Choroid plexus epithelial cell (primary cell): ENCODE results near the gene NLGN1.
A peak's percentile ranks its signal among the peaks of the same experiment; 100 is the strongest.

Experiments used
- DNase-seq: peaks from one replicate; pipeline ENCODE4 v3.0.0-alpha.2; 2010; ENCODE audit warnings: low read depth
- H3K4me3 ChIP-seq: 2 replicates; pipeline ENCODE4 v1.5.1; 2011; ENCODE audit warnings: low read depth, mild to moderate bottlenecking, control low read depth, low read length, moderate library complexity
- CTCF ChIP-seq: conservative IDR thresholded peaks from 2 replicates; pipeline ENCODE4 v1.5.1; 2011; ENCODE audit warnings: low read depth, mild to moderate bottlenecking, control low read depth, inconsistent platforms, low read length, moderate library complexity

The NLGN1 gene

DNA sequence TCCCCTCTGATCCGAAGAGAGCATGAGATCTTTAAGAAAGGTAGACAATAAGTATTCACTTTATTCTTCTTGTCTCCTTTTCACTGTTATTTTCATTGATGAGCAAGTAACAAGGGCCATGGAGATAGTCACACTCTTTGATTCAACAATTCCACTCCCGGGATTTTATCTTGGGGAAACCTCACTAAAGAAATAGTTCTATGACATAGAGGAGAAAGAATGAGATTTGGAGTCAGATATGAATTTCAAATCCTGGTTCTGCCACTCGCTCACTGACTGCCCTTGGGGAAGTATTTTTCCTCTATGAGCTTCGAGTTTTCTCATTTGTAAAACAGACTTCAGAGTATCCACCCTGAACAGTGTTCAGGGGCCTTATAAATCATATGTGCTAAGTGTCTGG lies 514.6 kb downstream of the NLGN1 start:
- no peak for DNase-seq
- H3K4me3 ChIP-seq: no peak overlapping the region
- no peak for TF ChIP-seq CTCF

- peak; percentile 63 for DNase-seq
- TF ChIP-seq CTCF: no peak
- H3K4me3 ChIP-seq: no peak overlapping the region
Observed at GRCh38 chr3:173913397-173913796, 515.9 kb downstream of the NLGN1 start.

DNA sequence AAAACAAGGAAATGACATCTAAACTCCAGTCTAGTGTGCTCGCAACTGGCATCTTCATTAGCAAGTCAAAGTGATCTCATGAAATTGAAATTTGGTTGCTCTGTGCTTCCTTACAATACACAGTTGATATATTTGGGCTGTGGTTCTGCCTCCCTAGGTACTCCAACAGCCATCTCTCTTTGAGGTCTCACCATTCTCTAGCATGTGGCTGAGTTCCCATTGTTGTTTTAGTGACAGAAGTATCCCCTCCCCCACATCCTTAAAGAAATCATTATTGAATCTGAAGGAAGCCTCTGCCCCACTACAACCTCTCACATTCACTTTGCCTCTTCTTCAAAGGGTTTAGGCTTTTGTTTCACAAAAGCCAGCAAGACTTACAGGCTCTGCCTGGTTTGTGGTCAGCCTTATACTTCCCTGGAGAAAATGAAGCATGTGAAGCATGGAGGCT lies 516.5 kb downstream of the NLGN1 start:
- no peak overlapping the region for H3K4me3 ChIP-seq
- no peak for TF ChIP-seq CTCF
- DNase-seq: no peak

DNA sequence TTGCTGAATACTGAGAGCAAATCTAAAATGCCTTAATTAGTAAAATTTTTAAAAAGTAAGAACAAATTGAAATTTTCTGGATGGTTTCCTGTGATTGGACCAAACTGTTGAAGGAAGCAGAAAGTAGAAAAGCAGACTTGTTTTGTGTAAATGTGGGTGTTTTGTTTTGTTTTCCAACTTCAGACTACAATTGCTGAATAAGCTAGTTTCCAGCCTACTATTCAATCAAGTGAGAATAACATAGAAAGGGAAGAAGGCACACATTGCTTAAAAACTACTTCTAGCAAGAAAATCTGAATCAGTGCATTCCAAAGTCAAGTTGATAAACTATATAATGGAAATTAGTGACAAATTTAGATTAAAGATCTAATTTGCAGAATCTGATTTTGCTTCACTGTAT lies 519.3 kb downstream of the NLGN1 start:
- DNase-seq: no peak
- TF ChIP-seq CTCF: no peak
- H3K4me3 ChIP-seq: no peak overlapping the region

- DNase-seq: peak; percentile 4
- H3K4me3 ChIP-seq: no peak overlapping the region
- no peak for TF ChIP-seq CTCF
Observed at GRCh38 chr3:173920386-173920785, 522.8 kb downstream of the NLGN1 start.

- H3K4me3 ChIP-seq: no peak overlapping the region
- TF ChIP-seq CTCF: no peak
- no peak for DNase-seq
Observed at GRCh38 chr3:173921732-173922131, 524.2 kb downstream of the NLGN1 start.

DNA sequence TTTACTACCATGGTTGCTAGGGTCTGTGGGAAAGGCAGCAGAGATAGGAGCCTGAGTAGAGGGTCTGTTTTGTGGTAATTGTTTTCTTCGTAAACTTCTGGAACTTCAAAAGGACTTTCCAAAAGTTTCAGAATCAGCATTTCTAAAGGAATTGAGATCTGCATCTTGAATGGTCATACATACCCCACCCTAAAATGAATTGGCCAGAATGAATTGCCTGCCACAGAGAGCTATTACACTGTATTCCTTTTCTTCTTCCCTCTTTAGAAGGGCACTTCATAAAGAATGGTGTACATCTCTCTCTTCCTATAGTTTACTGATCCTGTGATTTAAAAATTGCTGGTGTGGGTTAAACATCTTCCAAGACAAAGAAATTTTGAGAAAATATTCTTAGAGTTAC lies 525.7 kb downstream of the NLGN1 start:
- no peak for DNase-seq
- H3K4me3 ChIP-seq: no peak overlapping the region
- no peak for TF ChIP-seq CTCF
